GM19463 (cell line): ENCODE results near the gene CNTN4.

ENCODE experiments used
- ATAC-seq: cut with Tn5 transposase; IDR thresholded peaks from one replicate; pipeline ENCODE4 v1.9.1; 2021; ENCODE audit warnings: mild to moderate bottlenecking, moderate library complexity; ENCODE audit not compliant: unreplicated experiment

The CNTN4 gene

DNA sequence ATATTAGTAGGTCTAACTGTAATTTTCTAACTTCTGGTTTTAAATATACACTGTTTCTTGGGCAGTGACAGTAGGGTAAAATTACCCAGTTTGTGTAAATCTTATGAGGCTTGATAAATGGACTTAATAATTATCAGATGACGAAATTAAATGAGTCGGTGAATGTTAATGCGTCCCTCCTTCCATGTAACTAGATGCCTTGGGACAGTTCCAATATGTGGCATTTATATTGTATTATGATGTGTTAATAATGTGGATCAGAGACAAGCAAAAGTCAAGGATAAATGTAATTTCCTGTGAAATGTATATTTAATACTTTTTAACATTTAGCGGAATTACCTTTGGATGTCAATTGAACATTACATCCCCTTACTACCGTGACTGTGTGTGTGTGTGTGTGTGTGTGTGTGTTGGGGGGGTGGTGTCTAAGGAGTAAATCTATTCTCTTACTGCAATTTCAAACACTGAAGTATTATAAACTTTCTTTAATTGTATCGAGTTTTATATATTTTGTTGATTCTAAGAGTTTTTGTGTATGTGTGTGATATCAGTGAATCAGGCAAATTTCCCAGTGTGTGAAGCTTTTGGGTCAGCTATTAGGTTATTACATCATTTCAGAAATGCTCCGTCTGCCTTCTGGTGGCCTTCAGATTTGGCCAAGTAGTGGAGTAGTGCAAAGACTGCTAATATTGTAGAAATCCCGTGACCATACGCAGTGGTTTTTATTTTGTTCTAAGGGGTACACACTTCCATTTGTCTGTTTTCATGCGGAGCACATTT, 50.1 kb downstream of the CNTN4 start:
- no peak for ATAC-seq

DNA sequence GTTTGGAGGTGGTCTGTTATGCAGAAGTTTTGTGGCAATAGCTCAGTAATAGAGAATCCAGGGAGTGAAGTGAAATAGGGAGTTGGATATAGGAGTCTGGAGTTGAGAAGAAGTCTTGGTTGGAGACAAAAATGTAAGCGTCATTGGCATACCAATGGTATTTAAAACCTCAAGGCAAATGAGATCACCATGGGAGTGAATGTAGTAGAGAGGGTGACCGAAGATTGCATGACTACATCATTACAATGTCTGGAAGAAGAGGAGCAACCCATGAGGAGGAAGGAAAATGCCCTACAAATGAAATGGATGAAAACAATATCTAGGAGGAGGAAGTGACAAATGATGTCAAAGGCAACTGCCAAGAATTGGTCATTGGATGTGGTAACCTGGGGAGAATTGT, 54.4 kb downstream of the CNTN4 start:
- ATAC-seq = no peak

DNA sequence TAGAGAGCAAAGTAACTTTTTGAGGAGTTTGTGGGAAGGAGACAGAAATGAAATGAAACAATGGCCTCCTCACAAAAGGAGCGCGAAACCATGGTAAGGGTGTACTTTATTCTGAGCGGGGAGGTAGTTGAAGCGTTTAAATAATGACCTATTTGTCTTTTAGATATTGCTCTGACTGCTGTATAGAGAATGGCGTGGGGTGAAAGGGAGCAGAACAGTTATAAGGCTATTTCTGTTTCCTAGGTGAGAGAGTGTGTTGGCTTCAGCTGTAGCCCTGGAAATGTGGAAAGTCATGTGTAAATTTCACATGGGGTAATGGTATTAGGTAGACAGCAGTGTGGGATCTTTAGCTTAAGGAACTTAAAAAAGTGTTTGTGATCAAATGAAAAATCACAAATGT, 54.9 kb downstream of the CNTN4 start:
- no peak for ATAC-seq

DNA sequence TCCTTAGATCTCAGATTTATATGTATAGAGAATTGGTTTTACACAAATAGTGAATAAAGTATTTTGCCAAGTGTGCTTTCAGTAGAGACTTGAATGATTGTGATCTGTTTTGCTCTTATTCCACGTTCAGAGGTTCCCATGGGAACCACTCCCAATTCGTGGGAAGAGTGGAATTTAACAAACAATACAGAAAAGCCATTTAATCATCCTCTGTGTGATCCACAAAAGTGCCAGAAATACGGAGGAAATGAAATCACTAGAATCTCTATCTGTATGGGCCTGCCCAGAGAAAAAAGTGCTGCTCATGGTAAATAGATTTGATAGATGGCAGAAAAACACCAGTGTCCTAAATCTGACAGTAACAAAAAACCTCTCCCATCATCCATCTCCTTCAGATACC, 56.0 kb downstream of the CNTN4 start:
- no peak for ATAC-seq

DNA sequence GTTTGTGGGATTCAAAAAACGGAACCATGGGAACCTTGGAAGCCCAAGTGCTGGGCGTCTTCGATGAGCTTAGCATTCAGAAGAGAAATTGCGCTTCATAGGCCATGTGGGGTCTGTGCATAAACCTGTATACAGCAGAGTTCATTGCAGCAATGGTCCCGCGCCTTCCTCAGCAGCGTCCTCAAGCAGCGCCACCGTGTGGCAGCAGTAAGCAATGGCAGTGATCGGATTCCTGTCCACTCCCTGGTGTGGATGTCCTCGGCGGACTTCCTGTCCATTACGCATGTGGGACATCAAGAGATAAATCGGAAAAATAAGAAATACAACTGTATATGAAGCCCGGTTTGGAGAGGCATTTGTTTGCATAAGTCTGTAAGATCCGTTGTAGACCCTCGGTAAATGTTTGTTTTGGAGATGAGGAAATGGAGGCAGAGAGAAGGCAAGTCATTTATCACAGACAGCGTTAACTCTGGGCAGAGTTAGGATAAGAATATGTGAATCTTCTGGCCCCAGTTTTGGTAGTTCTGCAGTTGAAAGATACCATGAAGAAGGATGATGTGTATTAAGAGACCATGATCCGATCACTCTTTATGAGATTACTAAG, 57.7 kb downstream of the CNTN4 start:
- ATAC-seq = peak; percentile 62

DNA sequence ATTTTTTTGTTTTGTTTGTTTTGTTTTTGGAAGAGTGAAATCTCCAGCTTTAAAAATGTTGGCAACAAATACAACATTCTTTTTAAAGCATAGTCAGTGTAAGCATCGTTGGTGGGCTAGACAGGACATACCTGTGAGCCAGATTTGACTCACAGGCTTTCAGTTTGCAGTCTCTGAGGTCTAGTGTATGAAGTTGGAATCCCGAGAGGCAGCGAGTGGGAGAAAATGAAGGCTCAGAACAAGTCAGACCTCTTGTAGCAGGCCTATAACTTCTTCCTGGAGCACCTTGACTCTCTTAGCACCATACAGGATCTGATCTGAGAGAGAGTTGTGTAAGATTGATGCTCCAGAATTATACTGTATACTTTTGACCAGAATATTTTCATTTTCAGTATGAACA, 60.2 kb downstream of the CNTN4 start:
- no peak for ATAC-seq

DNA sequence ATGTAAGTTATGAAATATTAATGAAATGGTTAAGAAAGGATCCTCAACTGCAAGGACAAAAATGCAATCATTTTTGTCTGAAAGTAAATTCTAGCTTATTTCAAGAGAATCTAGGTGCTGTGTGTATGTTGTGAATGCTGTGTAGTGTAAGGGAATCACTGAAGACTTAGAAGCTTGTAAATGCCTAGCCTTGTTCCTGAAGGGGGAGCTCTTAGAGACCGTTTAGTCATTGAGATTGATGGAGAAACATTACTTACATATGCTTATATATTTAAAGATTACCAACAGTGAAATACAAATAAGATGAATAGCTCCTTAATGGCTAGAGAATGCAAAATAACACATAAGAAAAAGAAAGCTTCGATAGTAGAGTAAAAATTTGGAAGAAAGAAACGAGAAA, 67.9 kb downstream of the CNTN4 start:
- no peak for ATAC-seq

DNA sequence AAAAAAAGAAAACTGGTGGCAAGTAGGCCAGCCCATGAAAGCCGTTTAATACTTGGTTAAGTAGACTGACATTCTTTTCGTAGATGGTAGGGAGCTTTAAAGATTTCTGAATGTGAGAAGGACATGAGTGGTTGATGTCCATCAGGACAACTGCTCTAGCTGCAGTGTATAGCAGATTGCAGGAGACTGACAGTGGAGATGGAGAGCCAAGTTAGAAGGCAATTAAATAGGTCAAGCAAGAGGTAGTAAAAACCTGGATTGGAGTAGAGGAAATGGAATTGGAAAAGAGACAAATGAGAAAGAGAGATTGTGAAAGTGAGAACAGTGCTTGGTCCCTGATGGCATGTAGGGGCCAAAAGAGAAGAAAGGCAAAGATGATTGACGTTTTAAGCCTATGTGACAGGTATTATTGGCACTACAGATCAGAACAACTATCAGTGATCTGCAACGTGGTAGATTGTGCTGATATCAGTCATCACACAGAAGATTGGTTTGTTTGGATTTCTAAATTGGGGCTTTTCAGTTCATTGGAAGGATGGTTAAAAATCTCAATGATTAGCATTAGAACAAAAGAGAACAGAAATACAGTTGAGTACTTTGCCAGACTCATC, 74.0 kb downstream of the CNTN4 start:
- ATAC-seq = no peak

DNA sequence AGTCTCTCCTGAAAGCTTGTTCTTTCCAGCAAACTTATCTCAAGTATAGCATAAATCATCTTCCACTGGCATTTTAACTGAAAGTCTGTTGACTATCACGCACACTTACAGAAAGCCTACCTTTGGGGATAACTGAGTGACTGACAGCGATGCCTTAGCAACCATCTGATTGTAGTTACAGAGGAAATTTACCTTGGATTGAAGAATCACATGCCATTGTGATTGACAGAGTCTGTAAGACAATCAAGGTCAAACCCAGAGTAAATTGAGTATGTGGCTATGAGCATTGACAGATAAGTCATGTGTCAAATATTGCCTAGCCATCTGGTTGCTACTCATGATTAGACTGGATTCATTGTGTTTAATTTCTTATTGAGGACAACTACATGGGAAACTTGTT, 82.0 kb downstream of the CNTN4 start:
- ATAC-seq = no peak

DNA sequence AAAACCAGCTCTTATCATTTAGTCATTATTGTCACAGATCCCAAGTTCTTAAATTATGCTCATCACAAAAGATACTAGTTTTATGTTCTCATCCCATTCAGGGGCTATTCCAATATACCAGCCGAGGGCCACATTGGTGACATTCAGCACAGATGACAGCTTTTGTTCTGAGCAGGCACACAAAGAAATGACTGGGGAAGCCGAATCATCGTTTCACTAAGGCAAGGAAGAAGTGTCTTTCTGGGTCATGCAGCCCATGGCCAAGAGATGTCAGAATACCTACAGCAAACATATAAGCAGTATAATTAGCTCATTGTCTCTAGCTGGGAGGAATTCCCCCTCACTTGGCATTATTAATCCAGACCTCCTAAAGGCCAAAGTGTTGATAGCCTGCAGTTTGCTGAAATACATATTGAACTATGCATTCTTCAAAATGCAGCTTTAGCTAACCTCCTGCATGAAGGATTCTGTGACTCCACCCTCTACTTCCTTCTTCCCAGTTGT, 100.2 kb downstream of the CNTN4 start:
- no peak for ATAC-seq

DNA sequence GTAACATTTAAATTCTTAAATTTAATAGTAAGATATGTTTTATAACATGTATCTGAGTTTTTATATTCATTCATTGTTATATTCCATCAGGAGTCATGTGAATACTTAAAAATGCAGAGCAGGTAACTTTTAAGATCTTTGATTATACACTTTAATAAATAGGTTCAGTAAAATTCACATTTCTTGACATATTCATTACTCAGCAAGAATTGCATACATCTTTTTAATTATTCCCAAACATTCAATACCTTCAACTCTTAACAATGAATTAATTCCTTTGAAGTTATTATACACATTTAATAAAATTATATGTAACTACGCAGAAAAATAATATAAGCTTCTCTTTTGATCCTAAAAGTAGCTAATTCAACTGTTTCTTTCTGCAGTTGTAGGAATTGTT, 105.4 kb downstream of the CNTN4 start:
- ATAC-seq = no peak

DNA sequence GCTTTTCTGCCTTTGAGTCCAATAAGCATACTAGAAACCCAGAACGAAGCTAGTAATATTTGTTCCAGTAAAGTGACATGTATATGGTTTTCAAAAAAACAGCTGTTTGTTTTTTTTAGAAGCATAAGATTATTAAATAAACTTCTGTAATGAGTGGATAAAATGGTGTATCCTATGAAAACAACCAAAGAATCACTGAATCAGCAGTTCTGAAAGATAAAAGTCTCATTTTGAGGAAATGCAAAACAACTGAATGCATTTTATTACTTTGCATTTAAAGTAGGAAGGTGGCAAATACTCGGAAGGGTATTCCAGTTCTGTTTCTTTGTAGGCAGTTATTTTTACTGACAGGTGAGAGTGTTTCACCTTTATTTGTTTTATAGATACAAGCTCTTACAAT, 107.0 kb downstream of the CNTN4 start:
- no peak for ATAC-seq

DNA sequence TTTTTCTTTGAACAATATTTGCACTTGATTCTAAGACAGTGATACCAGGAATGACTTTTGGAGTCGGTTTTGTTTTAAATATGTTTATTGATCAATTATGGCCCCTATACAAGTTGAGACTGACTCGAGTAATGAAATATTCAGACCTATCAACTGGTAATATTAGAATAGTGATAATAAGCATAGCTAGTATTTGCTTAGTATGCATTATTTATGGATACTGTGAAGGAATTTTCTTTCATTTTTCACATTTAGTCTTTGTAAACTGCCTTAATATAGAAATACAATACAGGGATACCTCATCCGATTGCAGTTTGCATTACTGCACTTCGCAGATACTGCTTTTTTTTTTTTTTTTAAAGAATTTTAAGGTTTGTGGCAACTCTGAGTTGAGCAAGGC, 107.9 kb downstream of the CNTN4 start:
- no peak for ATAC-seq

DNA sequence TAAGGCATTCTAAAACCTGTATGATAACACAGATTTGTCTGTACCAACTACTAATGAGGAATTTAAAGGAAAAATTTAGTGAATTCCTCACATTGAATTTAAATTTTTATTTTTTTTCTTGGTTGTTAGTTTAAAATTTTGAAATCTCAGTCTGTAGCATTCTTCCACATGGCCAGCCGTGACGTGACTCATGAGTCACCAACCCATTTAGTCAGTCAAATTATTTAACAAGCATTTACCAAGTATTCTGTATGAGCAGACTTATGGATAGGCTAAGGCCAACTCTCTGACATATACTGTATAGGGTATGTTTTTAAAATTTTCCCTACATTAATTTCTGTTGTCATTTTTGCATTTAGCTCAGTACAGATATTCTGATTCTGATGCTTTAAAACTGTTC, 112.9 kb downstream of the CNTN4 start:
- no peak for ATAC-seq

DNA sequence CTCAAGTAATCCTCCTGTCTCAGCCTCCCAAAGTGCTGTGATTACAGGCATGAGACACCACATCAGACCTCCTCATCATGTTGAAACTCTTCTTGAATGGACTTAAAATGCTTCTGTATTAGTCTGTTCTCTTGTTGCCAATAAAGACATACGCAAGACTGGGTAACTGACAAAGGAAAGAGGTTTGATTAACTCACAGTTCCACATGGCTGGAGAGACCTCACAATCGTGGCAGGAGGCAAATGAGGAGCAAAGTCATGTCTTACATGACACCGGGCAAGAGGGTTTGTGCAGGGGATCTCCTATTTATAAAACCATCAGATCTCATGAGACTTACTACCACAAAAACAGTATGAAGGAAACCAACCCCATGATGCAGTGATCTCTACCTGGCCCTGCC, 113.5 kb downstream of the CNTN4 start:
- ATAC-seq = no peak

DNA sequence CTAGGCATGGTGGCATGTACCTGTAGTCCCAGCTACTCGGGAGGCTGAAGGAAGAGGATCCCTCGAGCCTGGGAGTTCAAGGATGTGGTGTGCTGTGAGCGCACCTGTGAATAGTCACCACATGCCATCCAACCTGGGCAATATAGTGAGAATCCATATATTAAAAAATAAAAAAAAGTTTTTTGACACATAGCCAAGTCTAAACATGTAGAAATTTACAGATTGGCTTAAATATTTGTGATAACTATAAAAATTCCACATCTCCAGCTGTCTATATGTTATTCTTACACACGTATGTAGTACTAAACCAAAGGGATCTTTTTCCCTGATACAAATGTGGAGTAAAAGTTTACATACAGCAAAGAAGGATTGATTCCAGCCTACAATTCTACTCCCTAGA, 119.7 kb downstream of the CNTN4 start:
- ATAC-seq = no peak

DNA sequence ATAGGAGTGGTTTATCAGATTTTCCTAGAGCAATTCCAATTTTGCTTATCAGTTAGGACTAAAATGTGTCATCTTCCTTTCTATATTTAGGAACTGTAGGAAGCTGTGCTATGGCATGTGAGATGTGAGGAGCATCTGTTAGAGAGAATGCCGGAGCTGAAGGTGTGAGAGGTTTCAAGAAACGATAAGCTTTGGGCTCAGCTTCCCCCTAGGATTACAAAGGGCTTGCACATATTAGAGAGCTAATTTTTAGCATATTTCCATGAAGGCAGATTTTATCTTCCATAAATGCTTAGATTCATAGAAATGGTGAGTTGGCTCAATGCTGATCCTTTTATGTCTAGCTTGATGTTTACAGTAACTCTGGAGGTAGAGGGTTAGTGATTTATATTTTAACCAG, 120.2 kb downstream of the CNTN4 start:
- no peak for ATAC-seq

DNA sequence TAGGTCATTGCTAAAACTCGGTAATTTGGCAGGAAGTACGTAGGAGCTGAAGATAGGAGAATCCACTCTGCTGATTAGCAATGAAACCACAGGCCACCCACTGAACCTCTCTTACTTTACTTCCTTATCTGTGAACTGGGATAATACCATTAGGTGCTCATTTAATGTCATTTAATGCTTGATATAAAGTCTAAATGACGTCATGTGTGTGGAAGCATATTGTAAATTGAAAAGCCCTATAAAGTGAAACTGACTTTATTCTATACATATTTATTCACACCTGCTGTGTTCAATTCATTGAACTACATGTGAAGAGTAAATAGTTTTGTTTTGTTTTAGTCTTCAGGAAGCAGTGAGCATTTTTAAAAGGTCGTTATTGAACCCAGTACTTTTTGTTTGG, 137.5 kb downstream of the CNTN4 start:
- no peak for ATAC-seq

DNA sequence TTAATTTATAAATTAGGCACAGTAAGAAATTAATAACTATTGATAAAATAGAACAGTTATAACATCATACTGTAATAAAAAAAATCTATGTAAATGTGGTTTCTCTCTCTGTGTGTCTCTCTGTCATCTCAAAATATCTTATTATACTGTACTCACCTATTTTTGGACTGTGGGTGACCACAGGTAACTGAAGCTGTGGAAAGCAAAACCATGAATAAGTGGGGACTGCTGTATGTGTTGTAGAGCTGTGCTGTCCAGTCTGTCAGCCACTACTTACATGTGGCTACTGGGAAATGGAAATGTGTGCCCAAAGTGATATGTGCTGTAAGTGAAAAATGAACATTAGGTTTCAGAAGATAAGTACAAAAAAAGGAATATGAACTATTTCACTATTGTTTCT, 145.5 kb downstream of the CNTN4 start:
- no peak for ATAC-seq

DNA sequence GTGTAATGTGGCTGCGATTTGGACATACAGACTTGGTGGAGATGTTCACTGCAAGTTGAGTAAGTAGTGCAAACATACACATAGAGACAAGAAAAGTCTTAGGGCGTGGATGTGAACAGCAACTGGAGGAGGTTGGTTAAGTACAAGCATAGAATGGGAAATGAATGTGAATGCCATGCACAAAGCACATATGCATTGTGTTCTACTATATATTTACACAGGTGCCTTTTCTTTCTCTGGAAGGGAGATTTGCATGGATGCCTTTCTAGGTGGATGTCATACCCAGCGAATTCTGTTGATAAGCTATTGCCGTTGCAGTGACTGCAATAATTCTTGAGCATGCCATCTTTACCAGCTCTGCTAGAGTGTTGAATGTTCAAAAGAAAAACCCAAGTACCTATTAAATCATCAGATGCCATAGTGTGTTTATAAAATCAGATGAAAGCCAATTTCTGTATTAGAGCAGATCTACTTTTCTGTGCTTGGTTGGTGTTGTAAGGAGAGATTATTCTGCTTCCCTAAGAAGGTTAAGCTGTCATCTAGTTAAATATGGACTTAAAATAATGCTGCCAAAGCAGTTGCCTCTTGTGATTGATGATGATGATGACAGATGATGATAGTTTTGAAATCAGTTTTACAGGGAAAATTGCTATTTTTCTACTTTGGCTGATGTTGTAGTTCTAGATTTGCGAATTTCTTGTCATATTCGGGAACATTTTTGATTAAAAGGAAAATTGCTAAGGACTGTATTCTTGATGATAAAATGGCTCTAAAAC, 148.4 kb downstream of the CNTN4 start:
- no peak for ATAC-seq

DNA sequence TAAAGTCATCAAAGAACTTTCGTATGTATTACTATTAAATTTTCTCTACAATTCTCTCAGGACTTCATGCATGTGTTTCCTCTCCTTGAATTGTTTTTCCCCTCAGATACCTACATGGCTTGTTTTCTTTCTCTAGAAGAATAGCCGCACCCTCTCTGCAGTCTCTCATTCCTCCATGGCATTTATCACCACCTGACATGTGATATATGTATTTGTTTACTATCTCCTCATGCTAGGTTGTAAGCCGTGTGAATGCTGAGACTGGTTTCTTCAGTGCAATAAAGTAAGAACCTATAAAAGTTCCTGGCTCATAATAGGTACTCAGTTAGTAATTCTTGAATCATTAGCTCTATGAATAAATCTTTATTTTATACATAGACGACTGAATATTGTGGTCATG, 149.2 kb downstream of the CNTN4 start:
- ATAC-seq = no peak

DNA sequence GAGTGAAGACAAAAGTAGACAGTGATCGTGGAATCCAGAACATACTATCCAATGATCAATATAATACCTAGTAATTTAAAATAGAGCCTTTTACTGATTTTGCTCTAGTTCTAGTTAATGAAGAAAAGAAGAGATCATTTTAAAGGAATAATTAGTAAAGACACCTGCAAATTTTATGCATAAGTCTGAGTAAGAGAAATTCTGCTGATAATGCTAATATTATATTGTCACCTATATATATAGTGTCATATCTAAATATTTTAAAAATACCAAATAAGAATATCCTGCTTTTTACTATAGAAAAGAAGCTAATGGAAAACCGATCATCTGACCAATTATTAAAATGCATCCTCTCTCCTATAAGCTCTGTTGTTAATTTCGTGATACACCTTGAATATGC, 152.1 kb downstream of the CNTN4 start:
- no peak for ATAC-seq
